Activated T-cell treated with anti-CD3 and anti-CD28 coated beads for 4 hours (primary cell): Measurements from ENCODE around the gene SGPL1.

ENCODE experiments used
- DNase-seq: peaks from one replicate; pipeline ENCODE4 v3.0.0-alpha.2; 2020

Gene SGPL1

GRCh38 chr10:70780772-70781171, 35.0 kb upstream of the SGPL1 start:
- DNase-seq, result no peak

GRCh38 chr10:70781461-70782051, 34.2 kb upstream of the SGPL1 start:
- DNase-seq, result no peak

- no peak for DNase-seq
These were observed 33.5 kb upstream of the SGPL1 start for GRCh38 chr10:70782086-70782745.

- DNase-seq, result no peak
These were observed 32.7 kb upstream of the SGPL1 start for GRCh38 chr10:70782746-70783680.

DNA sequence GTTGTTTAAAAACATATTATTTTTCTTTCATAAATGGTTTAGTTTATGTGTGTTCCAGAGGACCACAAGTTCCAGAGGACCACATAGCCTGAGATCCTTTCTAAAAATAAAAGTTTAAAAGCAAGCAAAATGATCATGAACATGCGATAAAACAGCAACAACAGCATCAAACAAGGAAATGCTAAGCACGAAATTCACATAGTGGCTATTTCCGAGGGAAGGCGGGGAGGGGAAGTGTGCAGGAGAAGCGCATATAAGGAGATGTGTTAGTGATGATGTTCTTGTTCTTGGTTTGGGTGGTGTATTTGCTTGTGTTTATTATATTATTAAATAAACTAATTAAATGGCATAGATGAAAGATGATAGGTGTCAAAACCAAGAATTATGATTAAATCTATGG, 31.7 kb upstream of the SGPL1 start:
- no peak for DNase-seq

GRCh38 chr10:70784471-70784870, 31.3 kb upstream of the SGPL1 start:
- DNase-seq, result no peak

DNA sequence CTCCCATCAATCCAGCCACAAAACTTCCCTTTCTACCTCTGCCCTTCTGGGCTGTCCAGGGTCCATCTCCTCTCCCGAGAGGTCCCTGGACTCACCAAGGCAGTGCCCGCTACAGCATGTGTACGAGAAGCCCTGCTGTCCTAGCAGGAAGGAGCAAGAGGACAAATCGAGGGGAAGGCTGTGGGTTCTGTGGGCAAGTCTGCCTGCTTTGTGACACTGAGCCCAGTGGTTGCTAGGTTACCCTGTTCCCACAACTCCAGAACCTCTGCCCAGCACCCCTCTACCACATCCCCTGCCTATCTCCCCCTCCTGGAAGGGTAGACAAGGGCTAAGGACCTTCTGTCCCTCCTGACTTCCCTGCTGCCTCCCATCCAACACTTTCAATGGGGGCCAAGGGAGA, 30.6 kb upstream of the SGPL1 start, which contains the start of gene TBATA:
Gene TBATA, minus strand, starts transcription at position 188 of the 400 bp plus-strand sequence. CDS start 1,998 bp downstream, outside the sequence.
- no peak for DNase-seq

GRCh38 chr10:70786799-70787415, 28.8 kb upstream of the SGPL1 start:
- DNase-seq, result no peak

GRCh38 chr10:70791386-70792039, 24.2 kb upstream of the SGPL1 start:
- DNase-seq, result no peak

DNA sequence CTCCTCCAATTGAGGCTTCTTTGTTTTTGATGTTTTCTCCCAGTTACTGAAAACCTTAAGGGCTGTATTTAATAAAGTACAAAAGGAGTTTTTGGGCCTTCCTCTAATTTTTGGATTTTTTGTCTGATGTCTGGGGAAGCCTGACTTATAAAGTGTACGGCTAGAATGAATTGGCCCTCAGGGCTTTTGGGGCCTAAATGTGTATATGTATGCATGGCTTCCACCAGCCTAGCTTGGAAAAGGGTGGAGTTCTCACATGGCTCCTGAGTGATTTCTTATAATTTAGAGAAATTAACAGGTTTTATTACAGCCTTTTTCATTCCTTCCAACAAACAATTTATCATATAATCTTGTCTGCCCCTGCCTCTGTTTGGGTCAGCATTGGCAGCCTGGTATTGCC, 20.1 kb upstream of the SGPL1 start:
- no peak for DNase-seq

DNA sequence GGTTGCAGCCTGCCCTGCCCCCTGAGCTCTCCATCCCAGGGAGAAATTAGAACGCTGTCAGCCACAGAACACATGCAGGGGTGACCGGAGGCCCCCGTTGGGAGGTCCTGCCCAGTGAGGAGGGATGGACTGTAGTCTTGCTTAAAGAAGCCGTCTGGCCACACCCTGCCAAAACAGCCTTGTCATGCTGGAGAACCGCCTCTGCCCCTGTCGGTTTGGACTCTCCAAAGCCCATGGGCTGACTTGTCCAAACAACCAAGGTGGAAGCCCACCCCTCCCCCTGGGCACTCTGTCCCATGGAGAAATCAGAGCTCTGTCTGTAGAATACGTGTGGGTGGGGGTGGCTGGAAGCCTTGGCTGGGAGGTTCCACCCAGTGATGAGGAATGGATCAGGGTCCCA, 17.9 kb upstream of the SGPL1 start:
- no peak for DNase-seq

- DNase-seq, result no peak
These were observed 16.6 kb upstream of the SGPL1 start for GRCh38 chr10:70799124-70799523.

- no peak for DNase-seq
These were observed 13.9 kb upstream of the SGPL1 start for GRCh38 chr10:70801854-70802253.

- DNase-seq, result no peak
These were observed 11.8 kb upstream of the SGPL1 start for GRCh38 chr10:70803775-70804420.

GRCh38 chr10:70804421-70804808, 11.3 kb upstream of the SGPL1 start:
- no peak for DNase-seq

DNA sequence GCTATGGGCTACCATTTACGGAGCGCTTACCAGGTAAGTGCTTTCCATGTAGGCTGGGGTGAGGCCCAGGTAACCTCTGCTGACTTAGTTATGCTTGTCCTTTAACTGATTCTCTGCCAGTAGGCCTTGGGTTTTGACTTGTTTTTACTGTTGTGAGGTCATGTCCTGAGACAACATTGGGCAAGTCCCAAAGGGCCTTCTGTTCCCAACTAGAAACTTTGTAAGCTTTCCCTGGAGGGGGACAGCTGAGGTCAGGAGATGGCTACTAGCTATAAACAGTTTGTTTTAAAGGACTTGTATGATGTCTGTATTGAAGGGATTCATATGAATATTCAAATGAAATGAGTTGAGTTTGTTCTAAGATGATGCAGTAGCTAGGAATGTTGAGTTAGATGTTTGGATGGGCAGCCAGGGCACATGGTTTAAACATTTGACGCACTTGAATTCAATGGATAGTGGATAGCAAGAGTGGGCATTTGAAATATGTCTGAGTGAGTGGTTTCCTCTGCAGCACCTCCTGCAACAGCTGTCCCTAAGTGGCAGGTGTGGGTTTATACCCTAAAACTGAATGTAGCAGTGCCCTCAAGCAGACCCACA, 10.0 kb upstream of the SGPL1 start:
- no peak for DNase-seq

DNA sequence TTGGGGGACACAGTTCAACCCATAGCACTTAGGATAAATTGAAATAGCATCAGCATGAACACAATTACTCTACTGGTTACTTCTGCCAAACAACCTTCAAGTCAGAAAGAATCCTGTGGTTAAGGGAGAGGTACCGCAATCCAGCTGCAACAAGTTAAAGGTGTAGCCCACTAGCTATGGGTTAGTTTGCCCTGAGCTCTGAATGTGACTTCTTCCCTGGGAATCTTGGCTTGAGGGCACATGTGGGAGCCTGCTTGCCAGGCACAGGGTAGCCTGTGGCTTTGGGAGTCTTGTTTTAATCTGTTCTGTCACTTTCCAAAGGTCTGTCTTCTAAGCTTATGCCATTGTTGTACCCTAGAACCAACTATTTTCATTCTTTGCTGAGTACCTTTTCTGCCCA, 8.9 kb upstream of the SGPL1 start:
- no peak for DNase-seq

DNA sequence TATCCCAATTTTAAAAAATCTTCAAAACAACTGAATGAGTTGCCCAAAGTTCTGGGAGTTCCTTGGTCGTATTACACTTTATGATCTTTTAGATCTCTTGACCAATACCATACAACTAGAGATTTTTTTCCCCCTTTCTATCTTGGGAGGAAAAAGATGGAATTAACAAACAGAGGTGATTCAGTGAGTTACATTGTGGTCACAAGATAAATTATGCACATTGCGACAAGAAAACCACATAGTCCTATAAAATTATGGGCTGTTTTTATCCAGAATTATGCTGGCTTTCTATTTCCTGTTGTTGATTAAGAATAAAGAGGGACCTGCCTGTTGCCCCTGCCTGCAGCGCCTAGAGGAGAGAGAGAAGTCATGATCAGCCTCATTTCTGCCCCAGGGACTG, 8.2 kb upstream of the SGPL1 start:
- no peak for DNase-seq

- DNase-seq, result no peak
These were observed 6.6 kb upstream of the SGPL1 start for GRCh38 chr10:70809011-70809611.

GRCh38 chr10:70809726-70810125, 6.0 kb upstream of the SGPL1 start:
- no peak for DNase-seq

DNA sequence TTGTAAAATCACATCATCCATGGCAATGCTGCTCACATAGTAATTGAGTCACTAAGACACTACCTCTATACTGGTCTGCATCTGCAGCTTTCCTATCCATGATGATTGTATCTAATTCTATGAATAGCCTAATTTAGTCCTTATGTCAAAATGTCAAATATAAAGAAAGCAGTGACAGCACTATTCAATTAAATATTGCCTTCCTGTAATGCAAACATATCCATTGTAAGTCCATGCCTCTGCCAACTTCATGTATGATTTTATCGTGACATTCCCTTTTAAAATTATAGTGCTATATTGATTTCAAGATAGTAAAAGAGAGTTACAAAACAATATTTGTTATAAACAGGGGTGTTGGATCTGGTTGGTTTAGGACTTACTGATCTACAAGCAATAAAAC, 4.8 kb upstream of the SGPL1 start:
- no peak for DNase-seq
